Panc1 (cell line): ENCODE data around the gene ATP2A3.

Experiments
- CTCF ChIP-seq: fragments of 450-650 bp; IDR thresholded peaks from 2 replicates; pipeline ENCODE4 v1.5.1; 2017; ENCODE audit warnings: mild to moderate bottlenecking
- POLR2AphosphoS5 ChIP-seq: IDR thresholded peaks from 2 replicates; pipeline ENCODE4 v1.6.1; 2012; ENCODE audit warnings: mild to moderate bottlenecking, low read depth, low read length, moderate library complexity
- REST ChIP-seq, 2 experiments: IDR thresholded peaks; 2 replicates each; pipeline ENCODE4 v1.6.1; 2011 to 2012; ENCODE audit warnings: low read depth in 2 of 2, control low read depth in 1 of 2, low read length in 1 of 2, mild to moderate bottlenecking in 1 of 2, moderate library complexity in 1 of 2; ENCODE audit not compliant: insufficient read depth in 1 of 2
- SIN3A ChIP-seq: IDR thresholded peaks from 2 replicates; pipeline ENCODE4 v1.6.1; 2012; ENCODE audit warnings: low read depth, mild to moderate bottlenecking, low read length, moderate library complexity, borderline replicate concordance; ENCODE audit not compliant: insufficient read depth

GRCh38 chr17:3983606-3984484, 19.6 kb upstream of the ATP2A3 start:
- no peak for TF ChIP-seq CTCF
- no peak for TF ChIP-seq POLR2AphosphoS5
- TF ChIP-seq REST (IDR thresholded peaks at IDR 0.05; ENCODE audit: insufficient read depth in 1 of 2, low read depth in 2 of 2, low read length in 1 of 2), result no peak
- no peak for TF ChIP-seq SIN3A
